Aorta (tissue), 5 donors: ENCODE data around the gene LHFPL2. TPM values are rescaled to one million over a fixed set of nuclear protein-coding genes. Genes with fewer than 3 reads are reported as not detected.

Source experiments
- ATAC-seq: fragments of 200-7000 bp; cut with Tn5 transposase; one replicate; pipeline ENCODE4 v1.9.1; 2022; ENCODE audit warnings: moderate library complexity; ENCODE audit not compliant: low FRiP score
- DNase-seq, 2 donors: peaks; one replicate each; pipeline ENCODE4 v3.0.0-alpha.2; 2020
- H3K27ac ChIP-seq, 2 donors: one replicate each; pipeline ENCODE4 v1.5.1; 2013; ENCODE audit warnings: low read length in 2 of 2, mild to moderate bottlenecking in 2 of 2, moderate library complexity in 2 of 2, control low read depth in 1 of 2, inconsistent platforms in 1 of 2, low read depth in 1 of 2
- H3K27me3 ChIP-seq, 2 donors: one replicate each; pipeline ENCODE4 v1.6.1; 2013; ENCODE audit warnings: control low read depth in 1 of 2, low read length in 1 of 2, mild to moderate bottlenecking in 1 of 2, moderate library complexity in 1 of 2; ENCODE audit not compliant: insufficient read depth in 2 of 2, control insufficient read depth in 1 of 2
- H3K36me3 ChIP-seq, 2 donors: one replicate each; pipeline ENCODE4 v1.6.1; 2013; ENCODE audit warnings: control low read depth in 1 of 2, low read length in 1 of 2, mild to moderate bottlenecking in 1 of 2; ENCODE audit not compliant: insufficient read depth in 2 of 2, control insufficient read depth in 1 of 2
- H3K4me1 ChIP-seq, 2 donors: one replicate each; pipeline ENCODE4 v1.6.1; 2013; ENCODE audit warnings: low read length in 2 of 2, control low read depth in 1 of 2, mild to moderate bottlenecking in 1 of 2, moderate library complexity in 1 of 2; ENCODE audit not compliant: insufficient read depth in 2 of 2, control insufficient read depth in 1 of 2
- H3K4me3 ChIP-seq, 2 donors: one replicate each; pipeline ENCODE4 v1.5.1; 2013; ENCODE audit warnings: low read length in 2 of 2, control low read depth in 1 of 2, mild to moderate bottlenecking in 1 of 2
- H3K9me3 ChIP-seq: one replicate; pipeline ENCODE4 v1.6.1; 2013; ENCODE audit warnings: mild to moderate bottlenecking, low read length; ENCODE audit not compliant: control insufficient read depth
- WGBS, 2 donors: extraction: QIAGEN DNeasy Blood & Tissue Kit; methylation state at CpG; one replicate each; pipeline ENCODE4 v1.1.7; 2013; 5-methylcytosine and 5-hydroxymethylcytosine counted together
- intact Hi-C, 2 donors: fragments of 100-400 bp; cut with DNase I; formaldehyde crosslinking; loops; one replicate each; pipeline versions ENCODE4 v1.14.2 to v1.15.0; 2022
- polyA plus RNA-seq, 2 donors: library from polyadenylated mRNA; stranded (reverse); fragments of 200-250 nt; gene quantifications; one replicate each; pipeline ENCODE4 v1.2.3, GENCODE V29; 2013
- total RNA-seq, 2 donors: library from RNA; stranded (reverse); fragmentation: NEBNext Ultra II Directional; extraction: Animal tissue kit (Norgen Biotek cat#: 25700); gene quantifications; one replicate each; pipeline ENCODE4 v1.2.1, GENCODE V29; 2021
- donor health status: healthy with polysubstance abuse.
- donor health status: Bipolar disorder and iron deficiency.
- donor health status: DM: no; HTN: no; CAD: no.
- donor health status: DM: no; HTN: no; CAD: no.
- donor health status: DM: yes; HTN: yes; CAD: no.

Gene LHFPL2
- total and polyA plus RNA-seq, 4 donors: 16.4 to 43.1 (median 29.3) TPM

GRCh38 chr5:78563621-78564020, 85.0 kb downstream of the LHFPL2 start:
- intact Hi-C loops: no loop called here
- Histone ChIP-seq H3K27ac (no peak overlapping the region), H3K9me3 (no peaks in the 10 kb centered on the region), H3K4me1 (peaks cover 2 to 4% of the 10 kb centered on the region in 2 donors), H3K27me3 (no peaks in the 10 kb centered on the region), H3K4me3 (no peak overlapping the region), H3K36me3 (no peaks in the 10 kb centered on the region)
- DNase-seq (no peak), ATAC-seq (no peak)
- 68 to 74% methylated on average over 2 of the region's 2 CpGs for WGBS, 2 donors

- 80 to 83% methylated on average over 3 of the region's 3 CpGs for WGBS, 2 donors
These were observed 85.8 kb downstream of the LHFPL2 start for GRCh38 chr5:78562714-78563330.

DNA sequence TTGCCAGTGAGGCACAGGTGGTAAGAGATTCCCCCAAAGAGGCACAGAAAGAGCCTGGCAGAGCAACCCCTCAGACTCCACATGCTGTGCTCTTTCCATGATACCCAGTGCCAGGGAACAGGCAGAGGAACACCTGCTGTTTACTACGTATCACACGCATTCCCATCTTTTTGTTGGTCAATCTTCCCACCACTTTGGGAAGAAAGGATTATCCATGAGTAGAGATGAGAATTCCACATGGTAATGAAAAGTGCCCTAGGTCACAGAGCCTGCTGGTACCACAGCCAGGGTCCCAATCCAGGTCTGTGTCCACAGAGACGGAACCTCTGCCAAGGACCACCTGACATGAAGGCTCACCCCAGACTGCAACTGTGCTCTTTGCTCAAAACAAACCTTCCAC, 86.6 kb downstream of the LHFPL2 start:
- ATAC-seq (no peak), DNase-seq (no peak)
- Histone ChIP-seq H3K9me3 (no peaks in the 10 kb centered on the region), H3K36me3 (no peaks in the 10 kb centered on the region), H3K4me1 (peaks cover 0 to 4% of the 10 kb centered on the region in 2 donors), H3K4me3 (no peak overlapping the region), H3K27me3 (no peaks in the 10 kb centered on the region), H3K27ac (no peak overlapping the region)
- 98 to 100% methylated on average over 3 of the region's 3 CpGs for WGBS, 2 donors
- intact Hi-C loops: no loop called here

More at GRCh38 chr5:78562714-78563330, 85.8 kb downstream of the LHFPL2 start:
- intact Hi-C loops: no loop called here
- Histone ChIP-seq H3K9me3 (no peaks in the 10 kb centered on the region), H3K27ac (no peak overlapping the region), H3K36me3 (no peaks in the 10 kb centered on the region), H3K27me3 (no peaks in the 10 kb centered on the region), H3K4me1 (peaks cover under 1 to 1% of the 10 kb centered on the region in 2 donors), H3K4me3 (no peak overlapping the region)
- ATAC-seq (no peak), DNase-seq (no peak)

DNA sequence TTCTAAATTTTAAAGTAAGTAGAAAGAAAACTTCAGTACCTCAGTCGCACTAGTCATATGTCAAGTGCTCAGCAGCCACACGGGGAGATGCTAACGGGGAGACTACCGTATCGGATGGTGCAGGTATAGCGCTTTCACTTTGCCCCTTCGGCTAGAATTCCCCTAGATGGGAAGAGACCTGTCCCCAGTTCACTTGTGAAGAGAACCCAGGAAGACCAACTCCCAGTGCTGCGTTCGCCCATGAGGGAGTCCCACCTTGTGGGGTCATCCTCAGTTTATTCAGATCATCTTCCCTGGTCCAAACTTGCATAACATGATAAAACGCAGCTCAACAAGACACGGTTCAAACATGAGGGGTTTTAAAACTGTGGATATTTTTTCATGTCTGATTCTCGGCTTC, 87.3 kb downstream of the LHFPL2 start:
- WGBS, 2 donors: 96 to 97% methylated on average over 12 of the region's 12 CpGs
- no peak overlapping the region for H3K4me3 ChIP-seq
- no peaks in the 10 kb centered on the region for H3K9me3 ChIP-seq
- peaks cover 0 to 4% of the 10 kb centered on the region in 2 donors for H3K4me1 ChIP-seq
- ATAC-seq: no peak
- intact Hi-C loops: no loop called here
- H3K27me3 ChIP-seq: no peaks in the 10 kb centered on the region
- no peak overlapping the region for H3K27ac ChIP-seq
- no peaks in the 10 kb centered on the region for H3K36me3 ChIP-seq
- DNase-seq: no peak

DNA sequence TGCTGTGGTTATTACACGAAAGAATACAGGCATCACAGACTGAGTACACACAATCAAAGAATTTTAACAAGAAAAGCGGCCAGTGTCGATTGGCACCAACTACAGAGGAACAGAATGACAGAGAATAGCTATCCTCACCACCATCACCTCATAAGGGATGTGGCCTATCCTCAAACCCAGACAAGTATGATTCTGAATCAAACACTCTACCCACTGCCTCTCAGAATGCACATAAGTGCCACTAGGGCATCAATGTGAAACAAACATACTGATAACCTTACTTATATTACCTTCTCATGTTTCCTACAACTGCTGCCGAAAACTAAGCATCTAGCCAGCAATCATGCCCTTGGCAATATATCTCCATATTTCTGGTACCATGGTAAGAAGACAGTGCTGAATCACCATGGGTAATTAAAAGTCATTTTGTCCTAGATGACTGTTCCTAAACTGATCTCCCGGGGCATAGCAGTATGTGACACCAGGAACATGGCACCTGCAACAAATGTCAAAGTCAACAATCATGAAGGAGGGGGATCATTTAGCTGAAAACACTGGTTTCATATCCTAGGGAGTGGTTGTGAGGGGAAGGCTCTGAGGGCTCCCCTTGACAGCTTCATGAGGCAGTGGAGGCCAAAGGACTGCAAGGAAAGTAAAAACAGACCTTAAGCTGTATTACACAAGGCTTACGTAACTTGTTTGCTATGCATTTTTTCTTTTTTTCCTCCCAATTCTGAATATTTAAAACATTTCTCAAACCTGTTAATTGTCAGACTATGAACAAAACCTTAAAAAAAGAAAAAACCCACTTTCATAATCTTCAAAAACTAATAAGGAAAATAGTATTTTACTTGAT, 88.3 kb downstream of the LHFPL2 start:
- Histone ChIP-seq H3K27ac (no peak overlapping the region), H3K9me3 (no peaks in the 10 kb centered on the region), H3K27me3 (no peaks in the 10 kb centered on the region), H3K4me1 (peaks cover 0 to 4% of the 10 kb centered on the region in 2 donors), H3K36me3 (no peaks in the 10 kb centered on the region), H3K4me3 (no peak overlapping the region)
- ATAC-seq: no peak
- 95 to 96% methylated on average over 6 of the region's 6 CpGs for WGBS, 2 donors
- DNase-seq: no peak
- intact Hi-C loops: no loop called here

DNA sequence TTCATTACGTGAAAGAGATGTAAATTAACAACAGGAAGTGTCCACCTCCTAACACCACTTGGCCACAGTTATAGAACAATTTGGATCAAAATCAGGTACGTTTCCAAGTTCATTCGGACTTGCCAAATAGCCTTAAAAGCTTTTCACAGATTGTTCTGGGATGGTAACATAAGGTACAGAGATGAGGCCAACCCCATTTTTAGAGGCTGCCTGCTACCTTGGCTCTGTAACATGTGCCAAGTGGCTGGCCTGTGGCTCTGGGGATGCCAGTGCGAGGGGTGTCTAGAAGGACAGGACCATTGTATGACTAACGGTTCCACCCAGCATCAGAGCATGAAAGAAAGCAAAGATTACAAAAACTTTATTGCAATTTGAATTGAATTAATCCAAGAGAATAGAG, 91.0 kb downstream of the LHFPL2 start:
- no peaks in the 10 kb centered on the region for H3K36me3 ChIP-seq
- H3K4me1 ChIP-seq: peaks cover 0 to 4% of the 10 kb centered on the region in 2 donors
- no peak overlapping the region for H3K27ac ChIP-seq
- WGBS, 2 donors: 42 to 52% methylated on average over 5 of the region's 5 CpGs
- ATAC-seq (no peak), DNase-seq (no peak)
- H3K4me3 ChIP-seq: no peak overlapping the region
- no peaks in the 10 kb centered on the region for H3K9me3 ChIP-seq
- H3K27me3 ChIP-seq: no peaks in the 10 kb centered on the region
- intact Hi-C loops: no loop called here

- Histone ChIP-seq H3K36me3 (no peaks in the 10 kb centered on the region), H3K27ac (no peak overlapping the region), H3K4me1 (peaks cover 0 to 4% of the 10 kb centered on the region in 2 donors), H3K27me3 (no peaks in the 10 kb centered on the region), H3K4me3 (no peak overlapping the region), H3K9me3 (no peaks in the 10 kb centered on the region)
- ATAC-seq (no peak), DNase-seq (no peak)
- intact Hi-C loops: no loop called here
- 81 to 82% methylated on average over 1 of the region's 1 CpG for WGBS, 2 donors
These were observed 92.7 kb downstream of the LHFPL2 start for GRCh38 chr5:78555870-78556269.

- Histone ChIP-seq H3K4me1 (peaks cover 0 to 4% of the 10 kb centered on the region in 2 donors), H3K27ac (no peak overlapping the region), H3K9me3 (no peaks in the 10 kb centered on the region), H3K4me3 (no peak overlapping the region), H3K36me3 (no peaks in the 10 kb centered on the region), H3K27me3 (no peaks in the 10 kb centered on the region)
- intact Hi-C loops: loop anchor here in 1 of 2 donors (5.0 kb wide), 1 partner anchor 43 kb away; no protein-coding TSS in a partner anchor
- DNase-seq (no peak), ATAC-seq (no peak)
- WGBS, 2 donors: 38 to 43% methylated on average over 3 of the region's 3 CpGs
These were observed 93.9 kb downstream of the LHFPL2 start for GRCh38 chr5:78554670-78555069.
